NCI-H1417 treated with DMSO at 0.1 percent for 48 hours (cell line): ENCODE results near the gene EPS8L3.
"Not testable (repeated sequence)": the region's sequence is repeated elsewhere in the genome, so short reads cannot be mapped to it uniquely, and the experiment has no call there.

Experiments
- DNase-seq: peaks from one replicate; lab custom pipeline; 2025; lab: John Stamatoyannopoulos, UW

Gene EPS8L3

GRCh38 chr1:109708949-109709348 lies 54.8 kb downstream of the EPS8L3 start:
- not testable (repeated sequence) for DNase-seq

DNA sequence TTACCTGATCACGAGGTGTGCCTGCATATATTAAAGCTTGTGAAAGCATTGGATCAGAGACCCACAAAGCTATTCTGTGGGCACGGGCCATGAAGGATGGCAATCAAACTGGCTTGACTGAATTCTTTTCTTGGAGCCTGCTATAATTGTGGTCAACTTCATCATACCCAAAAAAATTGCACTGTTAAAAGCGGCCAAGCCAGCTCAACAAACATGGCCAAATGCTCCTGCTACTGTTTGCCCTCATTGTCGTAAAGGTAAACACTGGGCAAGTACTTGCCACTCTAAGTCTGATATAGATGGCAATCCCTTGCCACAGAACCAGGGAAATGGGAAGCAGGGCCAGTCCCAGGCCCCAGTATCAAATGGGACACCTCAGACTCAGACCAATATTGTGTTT lies 58.3 kb downstream of the EPS8L3 start:
- no peak for DNase-seq

GRCh38 chr1:109704173-109704572 lies 59.5 kb downstream of the EPS8L3 start:
- no peak for DNase-seq

GRCh38 chr1:109702940-109703339 lies 60.8 kb downstream of the EPS8L3 start:
- DNase-seq, result not testable (repeated sequence)
